Esophagus muscularis mucosa (tissue), 4 donors: Measurements from ENCODE around the gene DDX39B. TPM values are rescaled to one million over a fixed set of nuclear protein-coding genes. Genes with fewer than 3 reads are reported as not detected.

Experiments
- DNase-seq: peaks from one replicate; pipeline ENCODE4 v3.0.0-alpha.2; 2017; ENCODE audit errors: extremely low spot score
- H3K27ac ChIP-seq, 4 donors: fragments of 200-600 bp; sonication (generic); replicated peaks in 1 of 4; 1 replicate in 3 of 4; 2 replicates in 1 of 4; pipeline ENCODE4 v1.5.1; 2016 to 2019; ENCODE audit warnings: mild to moderate bottlenecking in 1 of 4
- H3K27me3 ChIP-seq, 4 donors: fragments of 200-600 bp; sonication (generic); one replicate each; pipeline versions ENCODE4 v1.5.1 to v1.6.0; 2016 to 2019
- H3K36me3 ChIP-seq, 4 donors: fragments of 200-600 bp; sonication (generic); one replicate each; pipeline ENCODE4 v1.5.1; 2016 to 2019
- H3K4me1 ChIP-seq, 4 donors: fragments of 200-600 bp; sonication (generic); one replicate each; pipeline ENCODE4 v1.5.1; 2016 to 2019
- H3K4me3 ChIP-seq, 4 donors: fragments of 200-600 bp; sonication (generic); 1 replicate in 2 of 4; 2 replicates in 2 of 4; pipeline ENCODE4 v1.5.1; 2016 to 2019; ENCODE audit warnings: mild to moderate bottlenecking in 4 of 4, moderate library complexity in 1 of 4
- H3K9me3 ChIP-seq, 4 donors: fragments of 200-600 bp; sonication (generic); 1 replicate in 3 of 4; 2 replicates in 1 of 4; pipeline ENCODE4 v1.5.1; 2016 to 2019
- EP300 ChIP-seq: sonication (generic); formaldehyde crosslinking; IDR thresholded peaks from one replicate; pipeline ENCODE4 v1.6.1; 2017; ENCODE audit warnings: antibody characterized with exemption
- POLR2A ChIP-seq: fragments of 450-650 bp; IDR thresholded peaks from one replicate; pipeline ENCODE4 v1.6.1; 2017; ENCODE audit warnings: antibody characterized with exemption, moderate library complexity, mild to moderate bottlenecking, low read depth
- POLR2AphosphoS5 ChIP-seq, 2 donors: sonication (generic); formaldehyde crosslinking; IDR thresholded peaks; one replicate each; pipeline ENCODE4 v1.6.1; 2017; ENCODE audit warnings: antibody characterized with exemption in 2 of 2
- WGBS: methylation state at CpG from one replicate; pipeline ENCODE4 v1.1.5; 2018; 5-methylcytosine and 5-hydroxymethylcytosine counted together
- intact Hi-C: fragments of 100-400 bp; cut with DNase I; formaldehyde crosslinking; loops from one replicate; pipeline ENCODE4 v1.15.1; 2023
- total RNA-seq, 4 donors: library from RNA; depleted of rRNA; stranded (reverse); fragments of >200 nt; gene quantifications; one replicate each; pipeline versions ENCODE4 v1.1.0 to v1.2.1, GENCODE V29; 2016
- TF ChIP-seq, protein P1 (sequence below), 3 experiments: fragments of 200-600 bp in 2 of 3; fragments of 450-650 bp in 1 of 3; sonication (generic) in 2 of 3; IDR thresholded peaks; one replicate each; pipeline ENCODE4 v1.5.1; 2017 to 2019; ENCODE audit warnings: antibody characterized with exemption in 3 of 3, mild to moderate bottlenecking in 2 of 3, moderate library complexity in 1 of 3

Gene DDX39B
- total RNA-seq, 4 donors from 2014 or later = 186 to 257 (median 213) TPM

- Histone ChIP-seq H3K36me3 (no peaks in the 10 kb centered on the region), H3K9me3 (no peaks in the 10 kb centered on the region), H3K27ac (no peak overlapping the region), H3K4me1 (peaks cover 17 to 25% (median 22%) of the 10 kb centered on the region in 4 donors), H3K27me3 (no peaks in the 10 kb centered on the region), H3K4me3 (no peak overlapping the region)
- TF ChIP-seq, protein P1, sequence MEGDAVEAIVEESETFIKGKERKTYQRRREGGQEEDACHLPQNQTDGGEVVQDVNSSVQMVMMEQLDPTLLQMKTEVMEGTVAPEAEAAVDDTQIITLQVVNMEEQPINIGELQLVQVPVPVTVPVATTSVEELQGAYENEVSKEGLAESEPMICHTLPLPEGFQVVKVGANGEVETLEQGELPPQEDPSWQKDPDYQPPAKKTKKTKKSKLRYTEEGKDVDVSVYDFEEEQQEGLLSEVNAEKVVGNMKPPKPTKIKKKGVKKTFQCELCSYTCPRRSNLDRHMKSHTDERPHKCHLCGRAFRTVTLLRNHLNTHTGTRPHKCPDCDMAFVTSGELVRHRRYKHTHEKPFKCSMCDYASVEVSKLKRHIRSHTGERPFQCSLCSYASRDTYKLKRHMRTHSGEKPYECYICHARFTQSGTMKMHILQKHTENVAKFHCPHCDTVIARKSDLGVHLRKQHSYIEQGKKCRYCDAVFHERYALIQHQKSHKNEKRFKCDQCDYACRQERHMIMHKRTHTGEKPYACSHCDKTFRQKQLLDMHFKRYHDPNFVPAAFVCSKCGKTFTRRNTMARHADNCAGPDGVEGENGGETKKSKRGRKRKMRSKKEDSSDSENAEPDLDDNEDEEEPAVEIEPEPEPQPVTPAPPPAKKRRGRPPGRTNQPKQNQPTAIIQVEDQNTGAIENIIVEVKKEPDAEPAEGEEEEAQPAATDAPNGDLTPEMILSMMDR (IDR thresholded peaks at IDR 0.05) = no peak
- TF ChIP-seq EP300 (no peak), POLR2AphosphoS5 (IDR thresholded peaks at IDR 0.05) (no peak), POLR2A (no peak)
- 80% methylated on average over 11 of the region's 12 CpGs for WGBS
- DNase-seq = no peak
- intact Hi-C loops = no loop called here
Measured at GRCh38 chr6:31578184-31579118, 36.6 kb upstream of the DDX39B start.

DNA sequence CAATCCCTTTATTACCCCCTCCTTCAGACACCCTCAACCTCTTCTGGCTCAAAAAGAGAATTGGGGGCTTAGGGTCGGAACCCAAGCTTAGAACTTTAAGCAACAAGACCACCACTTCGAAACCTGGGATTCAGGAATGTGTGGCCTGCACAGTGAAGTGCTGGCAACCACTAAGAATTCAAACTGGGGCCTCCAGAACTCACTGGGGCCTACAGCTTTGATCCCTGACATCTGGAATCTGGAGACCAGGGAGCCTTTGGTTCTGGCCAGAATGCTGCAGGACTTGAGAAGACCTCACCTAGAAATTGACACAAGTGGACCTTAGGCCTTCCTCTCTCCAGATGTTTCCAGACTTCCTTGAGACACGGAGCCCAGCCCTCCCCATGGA, 35.8 kb upstream of the DDX39B start:
- TF ChIP-seq POLR2AphosphoS5 (IDR thresholded peaks at IDR 0.05) (no peak), POLR2A (no peak), EP300 (no peak)
- TF ChIP-seq, protein P1 (IDR thresholded peaks at IDR 0.05) = no peak
- Histone ChIP-seq H3K27me3 (peaks cover 0 to 7% (median 0%) of the 10 kb centered on the region in 4 donors), H3K4me1 (peaks cover 17 to 24% (median 20%) of the 10 kb centered on the region in 4 donors), H3K27ac (no peak overlapping the region), H3K4me3 (no peak overlapping the region), H3K9me3 (no peaks in the 10 kb centered on the region), H3K36me3 (no peaks in the 10 kb centered on the region)
- intact Hi-C loops = no loop called here
- WGBS = 92% methylated on average over 3 of the region's 3 CpGs
- DNase-seq = no peak

DNA sequence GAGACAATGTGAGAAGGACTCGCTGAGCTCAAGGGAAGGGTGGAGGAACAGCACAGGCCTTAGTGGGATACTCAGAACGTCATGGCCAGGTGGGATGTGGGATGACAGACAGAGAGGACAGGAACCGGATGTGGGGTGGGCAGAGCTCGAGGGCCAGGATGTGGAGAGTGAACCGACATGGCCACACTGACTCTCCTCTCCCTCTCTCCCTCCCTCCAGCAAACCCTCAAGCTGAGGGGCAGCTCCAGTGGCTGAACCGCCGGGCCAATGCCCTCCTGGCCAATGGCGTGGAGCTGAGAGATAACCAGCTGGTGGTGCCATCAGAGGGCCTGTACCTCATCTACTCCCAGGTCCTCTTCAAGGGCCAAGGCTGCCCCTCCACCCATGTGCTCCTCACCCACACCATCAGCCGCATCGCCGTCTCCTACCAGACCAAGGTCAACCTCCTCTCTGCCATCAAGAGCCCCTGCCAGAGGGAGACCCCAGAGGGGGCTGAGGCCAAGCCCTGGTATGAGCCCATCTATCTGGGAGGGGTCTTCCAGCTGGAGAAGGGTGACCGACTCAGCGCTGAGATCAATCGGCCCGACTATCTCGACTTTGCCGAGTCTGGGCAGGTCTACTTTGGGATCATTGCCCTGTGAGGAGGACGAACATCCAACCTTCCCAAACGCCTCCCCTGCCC, 35.2 kb upstream of the DDX39B start:
- 84% methylated on average over 19 of the region's 19 CpGs for WGBS
- no peak for TF ChIP-seq EP300
- TF ChIP-seq, protein P1 (IDR thresholded peaks at IDR 0.05) = no peak
- no peak for TF ChIP-seq POLR2A
- no peak for TF ChIP-seq POLR2AphosphoS5 (IDR thresholded peaks at IDR 0.05)
- intact Hi-C loops = no loop called here
- no peak overlapping the region for H3K27ac ChIP-seq
- H3K36me3 ChIP-seq = no peaks in the 10 kb centered on the region
- H3K4me1 ChIP-seq = peaks cover 12 to 19% (median 15%) of the 10 kb centered on the region in 4 donors
- no peaks in the 10 kb centered on the region for H3K9me3 ChIP-seq
- H3K27me3 ChIP-seq = peaks cover 0 to 13% (median 0%) of the 10 kb centered on the region in 4 donors
- no peak overlapping the region for H3K4me3 ChIP-seq
- DNase-seq = no peak

GRCh38 chr6:31575952-31576685, 34.3 kb upstream of the DDX39B start:
- WGBS = 64% methylated on average over 8 of the region's 8 CpGs
- Histone ChIP-seq H3K36me3 (no peaks in the 10 kb centered on the region), H3K27ac (peak overlapping the region; percentile 36 to 59 (median 43)), H3K4me3 (peak overlapping the region; percentile 36 to 50 (median 40)), H3K9me3 (no peaks in the 10 kb centered on the region), H3K4me1 (peaks cover 4 to 11% (median 7%) of the 10 kb centered on the region in 4 donors), H3K27me3 (peaks cover 0 to 19% (median 0%) of the 10 kb centered on the region in 4 donors)
- no peak for DNase-seq
- TF ChIP-seq EP300 (no peak), POLR2AphosphoS5 (IDR thresholded peaks at IDR 0.05) (no peak), POLR2A (no peak)
- TF ChIP-seq, protein P1 (IDR thresholded peaks at IDR 0.05) = no peak
- intact Hi-C loops = no loop called here
